ENCODE results near the gene STRAP.

DNA sequence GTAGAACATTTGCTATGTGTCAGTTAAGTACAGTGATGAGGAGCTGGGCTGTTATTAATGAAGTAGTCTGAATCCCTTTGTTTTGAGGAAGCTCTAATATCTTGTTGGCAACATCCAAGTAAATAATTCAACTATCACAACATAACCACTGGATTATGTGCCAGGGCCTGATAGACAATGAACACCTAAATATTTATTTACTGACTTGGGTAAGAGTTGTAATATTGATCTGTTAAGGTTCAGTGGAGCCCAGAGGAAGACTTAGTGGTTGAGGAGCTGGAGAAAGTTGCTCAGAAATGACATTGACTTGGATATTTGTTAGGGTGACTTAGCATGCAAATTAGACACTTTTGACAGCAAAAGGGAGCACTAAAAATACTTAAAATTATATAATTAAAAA lies 55.7 kb downstream of the STRAP start:
- no peak for TF ChIP-seq CTCF (IDR thresholded peaks at IDR 0.05)
- TF ChIP-seq POLR2A (IDR thresholded peaks at IDR 0.05) = no peak

Measured in body of pancreas (tissue), 4 donors.